WTC11 (cell line): ENCODE results near the gene ATMIN. TPM values are rescaled to one million over a fixed set of nuclear protein-coding genes. Genes with fewer than 3 reads are reported as not detected.

ENCODE experiments used
- ATAC-seq: fragments of 200-7000 bp; cut with Tn5 transposase; 2 replicates; pipeline ENCODE4 v1.10.0; 2021; ENCODE audit warnings: mild to moderate bottlenecking, moderate library complexity
- CTCF ChIA-PET: fragments of 300-600 bp; sonication (Branson Sonifier 250); formaldehyde crosslinking; loops from one replicate; lab custom pipeline; 2021; ENCODE audit warnings: antibody characterized with exemption; lab: Charles Lee
- POLR2A ChIA-PET: fragments of 350-600 bp; sonication (Branson Sonifier 250); formaldehyde crosslinking; loops from one replicate; lab custom pipeline; 2021; ENCODE audit warnings: antibody characterized with exemption; lab: Charles Lee
- DNase-seq: peaks from one replicate; pipeline ENCODE4 v3.0.0; 2021; ENCODE audit warnings: low spot score
- H3K27ac Mint-ChIP-seq: 2 replicates; pipeline ENCODE4 v1.8.0; 2021; ENCODE audit warnings: mixed read lengths
- H3K27me3 Mint-ChIP-seq: 2 replicates; pipeline ENCODE4 v1.8.0; 2021; ENCODE audit warnings: low read depth, mild to moderate bottlenecking, moderate library complexity, mixed read lengths
- H3K36me3 Mint-ChIP-seq: 2 replicates; pipeline ENCODE4 v1.8.0; 2021; ENCODE audit warnings: mixed read lengths
- H3K4me1 Mint-ChIP-seq: 2 replicates; pipeline ENCODE4 v1.8.0; 2022; ENCODE audit warnings: mixed read lengths
- H3K4me3 Mint-ChIP-seq: 2 replicates; pipeline ENCODE4 v1.8.0; 2021; ENCODE audit warnings: mild to moderate bottlenecking, moderate library complexity, mixed read lengths
- H3K9me3 Mint-ChIP-seq: 2 replicates; pipeline ENCODE4 v1.8.0; 2021; ENCODE audit warnings: mixed read lengths
- E2F5 ChIP-seq: sonication (generic); formaldehyde crosslinking; IDR thresholded peaks from 2 replicates; pipeline ENCODE4 v1.8.1; 2022; ENCODE audit warnings: mild to moderate bottlenecking, moderate library complexity, missing genetic modification reagents
- ELF4 ChIP-seq: sonication (generic); formaldehyde crosslinking; IDR thresholded peaks from 2 replicates; pipeline ENCODE4 v1.8.1; 2022; ENCODE audit warnings: low read depth, mild to moderate bottlenecking, moderate library complexity, missing genetic modification reagents
- FOXP1 ChIP-seq: sonication (generic); formaldehyde crosslinking; IDR thresholded peaks from 2 replicates; pipeline ENCODE4 v1.8.0; 2022; ENCODE audit warnings: missing genetic modification reagents, mild to moderate bottlenecking, moderate library complexity, borderline replicate concordance
- IRF2 ChIP-seq: sonication (generic); formaldehyde crosslinking; IDR thresholded peaks from 2 replicates; pipeline ENCODE4 v1.8.0; 2022; ENCODE audit warnings: low read depth, missing genetic modification reagents, borderline replicate concordance
- KAT7 ChIP-seq: sonication (generic); formaldehyde crosslinking; IDR thresholded peaks from 2 replicates; pipeline ENCODE4 v1.8.1; 2023; ENCODE audit warnings: missing genetic modification reagents, mild to moderate bottlenecking, borderline replicate concordance
- MYBL2 ChIP-seq: sonication (generic); formaldehyde crosslinking; IDR thresholded peaks from 2 replicates; pipeline ENCODE4 v1.8.1; 2023; ENCODE audit warnings: mild to moderate bottlenecking, moderate library complexity, missing genetic modification reagents
- NFYB ChIP-seq: sonication (generic); formaldehyde crosslinking; conservative IDR thresholded peaks from 2 replicates; pipeline ENCODE4 v1.8.0; 2022; ENCODE audit warnings: low read depth, missing genetic modification reagents
- OVOL2 ChIP-seq: fragments of 250-450 bp; sonication (Bioruptor Pico); IDR thresholded peaks from 2 replicates; pipeline ENCODE4 v1.9.0; 2021; ENCODE audit warnings: mild to moderate bottlenecking, borderline replicate concordance
- PRRX2 ChIP-seq: fragments of 250-450 bp; sonication (Bioruptor Pico); IDR thresholded peaks from 2 replicates; pipeline ENCODE4 v1.8.0; 2021; ENCODE audit warnings: mild to moderate bottlenecking
- SP1 ChIP-seq: sonication (generic); formaldehyde crosslinking; conservative IDR thresholded peaks from 2 replicates; pipeline ENCODE4 v1.8.1; 2022; ENCODE audit warnings: missing genetic modification reagents
- ZBTB43 ChIP-seq: sonication (generic); formaldehyde crosslinking; IDR thresholded peaks from 2 replicates; pipeline ENCODE4 v1.8.1; 2023; ENCODE audit warnings: mild to moderate bottlenecking, missing genetic modification reagents
- ZNF396 ChIP-seq: fragments of 250-450 bp; sonication (Bioruptor Pico); IDR thresholded peaks from 2 replicates; pipeline ENCODE4 v1.8.0; 2021; ENCODE audit warnings: mild to moderate bottlenecking, moderate library complexity, borderline replicate concordance
- ZNF416 ChIP-seq: fragments of 250-450 bp; sonication (Bioruptor Pico); IDR thresholded peaks from 2 replicates; pipeline ENCODE4 v1.9.0; 2021; ENCODE audit warnings: mild to moderate bottlenecking, inconsistent platforms
- ZNF671 ChIP-seq: fragments of 250-450 bp; sonication (Bioruptor Pico); IDR thresholded peaks from 2 replicates; pipeline ENCODE4 v1.8.0; 2021; ENCODE audit warnings: mild to moderate bottlenecking
- total RNA-seq: library from RNA; stranded (reverse); gene quantifications from 3 replicates; pipeline ENCODE4 v1.2.3, GENCODE V29; 2021
- TF ChIP-seq, protein P1 (sequence below): sonication (generic); formaldehyde crosslinking; IDR thresholded peaks from 2 replicates; pipeline ENCODE4 v1.8.0; 2022; ENCODE audit warnings: missing genetic modification reagents
- TF ChIP-seq, protein P2 (sequence below): sonication (generic); formaldehyde crosslinking; IDR thresholded peaks from 2 replicates; pipeline ENCODE4 v1.8.1; 2022; ENCODE audit warnings: low read depth, mild to moderate bottlenecking, moderate library complexity, missing genetic modification reagents, borderline replicate concordance

The ATMIN gene
- total RNA-seq, 1 experiment from 2014 or later, result 43.1 TPM

DNA sequence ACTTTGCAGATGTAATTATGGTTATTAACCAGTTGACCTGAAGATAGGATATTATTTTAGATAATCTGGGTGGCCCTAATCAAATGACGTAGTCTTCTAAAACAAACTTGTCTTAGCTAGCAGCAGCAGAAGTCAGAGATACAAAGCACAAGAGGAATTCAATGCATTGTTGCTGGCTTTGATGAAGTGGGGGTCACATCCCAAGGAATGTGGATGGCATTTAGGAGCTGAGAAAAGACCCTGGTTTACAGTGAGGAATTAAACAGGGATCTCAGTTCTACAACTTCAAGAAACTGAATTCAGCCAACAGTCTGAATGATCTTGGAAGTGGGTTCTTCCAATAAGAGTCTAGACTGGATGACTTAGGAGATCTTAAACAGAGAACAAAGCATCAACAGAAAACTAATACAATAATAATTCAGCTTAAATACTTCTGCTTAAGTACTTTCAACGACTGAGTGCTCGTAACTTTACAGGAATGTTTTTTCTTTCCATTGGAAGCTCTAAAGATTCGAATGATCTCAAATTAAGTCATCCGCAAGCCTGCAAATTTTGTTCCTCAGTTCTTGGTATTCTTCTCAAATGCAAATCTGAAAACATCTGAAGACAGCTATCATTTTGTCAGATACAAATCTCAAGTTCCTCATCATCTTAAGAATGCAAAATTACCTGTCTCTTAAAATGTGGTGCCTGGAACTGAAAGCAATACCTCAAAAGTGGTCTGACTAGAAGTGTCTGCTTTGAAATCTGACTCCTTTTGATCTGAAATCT lies 38.1 kb downstream of the ATMIN start:
- CTCF ChIA-PET, result interaction anchor here (0.8 to 7.9 kb wide), 3 partner anchors 39 to 150 kb away, joined by 3 to 68 read pairs (median 3); partner anchors contain the start of gene ATMIN
- ATAC-seq (no peak), DNase-seq (no peak)
- no peak for TF ChIP-seq KAT7 (CRISPR knock-in tag)
- TF ChIP-seq MYBL2, result no peak
- TF ChIP-seq SP1 (CRISPR knock-in tag), result no peak
- TF ChIP-seq ZNF396 (CRISPR knock-in tag), result no peak
- no peak for TF ChIP-seq OVOL2 (CRISPR knock-in tag)
- TF ChIP-seq ELF4, result no peak
- TF ChIP-seq ZNF416, result no peak
- TF ChIP-seq, protein P1, sequence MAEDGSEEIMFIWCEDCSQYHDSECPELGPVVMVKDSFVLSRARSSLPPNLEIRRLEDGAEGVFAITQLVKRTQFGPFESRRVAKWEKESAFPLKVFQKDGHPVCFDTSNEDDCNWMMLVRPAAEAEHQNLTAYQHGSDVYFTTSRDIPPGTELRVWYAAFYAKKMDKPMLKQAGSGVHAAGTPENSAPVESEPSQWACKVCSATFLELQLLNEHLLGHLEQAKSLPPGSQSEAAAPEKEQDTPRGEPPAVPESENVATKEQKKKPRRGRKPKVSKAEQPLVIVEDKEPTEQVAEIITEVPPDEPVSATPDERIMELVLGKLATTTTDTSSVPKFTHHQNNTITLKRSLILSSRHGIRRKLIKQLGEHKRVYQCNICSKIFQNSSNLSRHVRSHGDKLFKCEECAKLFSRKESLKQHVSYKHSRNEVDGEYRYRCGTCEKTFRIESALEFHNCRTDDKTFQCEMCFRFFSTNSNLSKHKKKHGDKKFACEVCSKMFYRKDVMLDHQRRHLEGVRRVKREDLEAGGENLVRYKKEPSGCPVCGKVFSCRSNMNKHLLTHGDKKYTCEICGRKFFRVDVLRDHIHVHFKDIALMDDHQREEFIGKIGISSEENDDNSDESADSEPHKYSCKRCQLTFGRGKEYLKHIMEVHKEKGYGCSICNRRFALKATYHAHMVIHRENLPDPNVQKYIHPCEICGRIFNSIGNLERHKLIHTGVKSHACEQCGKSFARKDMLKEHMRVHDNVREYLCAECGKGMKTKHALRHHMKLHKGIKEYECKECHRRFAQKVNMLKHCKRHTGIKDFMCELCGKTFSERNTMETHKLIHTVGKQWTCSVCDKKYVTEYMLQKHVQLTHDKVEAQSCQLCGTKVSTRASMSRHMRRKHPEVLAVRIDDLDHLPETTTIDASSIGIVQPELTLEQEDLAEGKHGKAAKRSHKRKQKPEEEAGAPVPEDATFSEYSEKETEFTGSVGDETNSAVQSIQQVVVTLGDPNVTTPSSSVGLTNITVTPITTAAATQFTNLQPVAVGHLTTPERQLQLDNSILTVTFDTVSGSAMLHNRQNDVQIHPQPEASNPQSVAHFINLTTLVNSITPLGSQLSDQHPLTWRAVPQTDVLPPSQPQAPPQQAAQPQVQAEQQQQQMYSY, result no peak
- TF ChIP-seq PRRX2, result no peak
- no peak for TF ChIP-seq ZNF671
- TF ChIP-seq ZBTB43 (CRISPR knock-in tag), result no peak
- TF ChIP-seq, protein P2, sequence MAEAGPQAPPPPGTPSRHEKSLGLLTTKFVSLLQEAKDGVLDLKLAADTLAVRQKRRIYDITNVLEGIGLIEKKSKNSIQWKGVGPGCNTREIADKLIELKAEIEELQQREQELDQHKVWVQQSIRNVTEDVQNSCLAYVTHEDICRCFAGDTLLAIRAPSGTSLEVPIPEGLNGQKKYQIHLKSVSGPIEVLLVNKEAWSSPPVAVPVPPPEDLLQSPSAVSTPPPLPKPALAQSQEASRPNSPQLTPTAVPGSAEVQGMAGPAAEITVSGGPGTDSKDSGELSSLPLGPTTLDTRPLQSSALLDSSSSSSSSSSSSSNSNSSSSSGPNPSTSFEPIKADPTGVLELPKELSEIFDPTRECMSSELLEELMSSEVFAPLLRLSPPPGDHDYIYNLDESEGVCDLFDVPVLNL (CRISPR knock-in tag), result no peak
- TF ChIP-seq NFYB (CRISPR knock-in tag), result no peak
- peaks cover 20% of the 10 kb centered on the region for H3K4me1 Mint-ChIP-seq
- POLR2A ChIA-PET, result interaction anchor here (1.0 to 1.3 kb wide), 2 partner anchors 67 to 68 kb away, joined by 3 read pairs; partner anchors contain the start of genes CENPN and CMC2
- no peaks in the 10 kb centered on the region; the same call in 1 of the 2 replicates for H3K27me3 Mint-ChIP-seq
- H3K9me3 Mint-ChIP-seq, result no peaks in the 10 kb centered on the region
- no peaks in the 10 kb centered on the region for H3K36me3 Mint-ChIP-seq
- peak overlapping the region; percentile 41; the same call in 1 of the 2 replicates for H3K27ac Mint-ChIP-seq
- no peak overlapping the region for H3K4me3 Mint-ChIP-seq

GRCh38 chr16:81076566-81077075 lies 41.0 kb downstream of the ATMIN start:
- Mint-ChIP-seq H3K27me3 (no peaks in the 10 kb centered on the region; the same call in 1 of the 2 replicates), H3K9me3 (no peaks in the 10 kb centered on the region), H3K4me1 (peaks cover 20% of the 10 kb centered on the region)
- peak; percentile 88 for DNase-seq
- POLR2A ChIA-PET, result interaction anchor here (0.6 to 1.6 kb wide), 4 partner anchors 16 to 105 kb away, joined by 3 to 7 read pairs (median 4); partner anchors contain the start of gene ATMIN
- TF ChIP-seq E2F5 (CRISPR knock-in tag) (no peak), FOXP1 (CRISPR knock-in tag) (no peak), IRF2 (CRISPR knock-in tag) (no peak)
- TF ChIP-seq, all 79 proteins: peak for 0
- no peaks in the 10 kb centered on the region; the same call in 1 of the 2 replicates for H3K36me3 Mint-ChIP-seq
- peak; percentile 87 for ATAC-seq
- H3K4me3 Mint-ChIP-seq, result no peak overlapping the region
- H3K27ac Mint-ChIP-seq, result no peak overlapping the region
- CTCF ChIA-PET, result interaction anchor here (0.7 to 7.9 kb wide), 5 partner anchors 13 to 129 kb away, joined by 3 to 68 read pairs (median 6); partner anchors contain the start of gene ATMIN
